ENCODE measurements around the gene PCK1.

The PCK1 gene

DNA sequence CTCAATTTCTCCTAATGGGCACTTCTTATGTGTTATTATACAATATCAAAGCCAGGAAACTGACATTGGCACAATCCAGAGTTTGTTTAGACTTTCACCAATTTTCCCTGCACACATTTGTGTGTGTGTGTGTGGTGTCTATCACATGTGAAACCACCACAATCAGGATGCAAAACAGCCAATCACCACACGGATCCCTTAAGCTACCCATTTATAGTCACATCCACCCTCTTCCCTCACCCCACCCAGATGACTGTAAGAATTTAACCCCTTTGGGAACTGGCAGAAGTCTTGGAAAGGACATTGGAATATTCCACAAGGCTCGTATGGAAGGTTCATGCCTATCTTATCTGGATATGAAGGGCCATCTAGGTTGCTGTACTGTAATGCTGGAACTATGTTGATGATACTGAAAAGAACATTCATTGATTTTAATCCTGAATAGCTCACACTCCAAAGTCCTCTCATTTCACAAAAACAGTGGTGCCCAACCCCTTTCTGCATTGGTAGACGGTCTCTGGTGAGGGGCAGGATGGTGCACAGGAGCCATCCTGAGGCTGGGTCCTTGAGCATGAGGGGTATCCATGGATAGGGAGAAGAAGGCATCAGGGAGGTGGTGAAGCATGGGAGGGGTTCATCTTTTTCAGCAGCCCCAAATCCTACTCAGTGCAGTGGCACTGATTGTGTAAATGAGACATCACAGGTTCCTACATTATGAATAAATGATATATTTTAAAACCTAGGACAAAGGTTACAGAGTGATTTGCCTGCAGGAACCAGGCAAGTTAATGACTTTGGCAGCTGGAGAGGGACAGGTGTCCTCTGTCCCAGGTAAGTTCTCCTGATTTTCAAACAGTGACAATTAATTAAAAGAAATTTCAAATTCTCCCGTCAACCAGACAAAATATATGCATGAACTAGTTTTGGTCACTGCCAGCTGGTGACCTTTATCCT is 23.9 kb upstream of the PCK1 start:
- TF ChIP-seq, protein P1, sequence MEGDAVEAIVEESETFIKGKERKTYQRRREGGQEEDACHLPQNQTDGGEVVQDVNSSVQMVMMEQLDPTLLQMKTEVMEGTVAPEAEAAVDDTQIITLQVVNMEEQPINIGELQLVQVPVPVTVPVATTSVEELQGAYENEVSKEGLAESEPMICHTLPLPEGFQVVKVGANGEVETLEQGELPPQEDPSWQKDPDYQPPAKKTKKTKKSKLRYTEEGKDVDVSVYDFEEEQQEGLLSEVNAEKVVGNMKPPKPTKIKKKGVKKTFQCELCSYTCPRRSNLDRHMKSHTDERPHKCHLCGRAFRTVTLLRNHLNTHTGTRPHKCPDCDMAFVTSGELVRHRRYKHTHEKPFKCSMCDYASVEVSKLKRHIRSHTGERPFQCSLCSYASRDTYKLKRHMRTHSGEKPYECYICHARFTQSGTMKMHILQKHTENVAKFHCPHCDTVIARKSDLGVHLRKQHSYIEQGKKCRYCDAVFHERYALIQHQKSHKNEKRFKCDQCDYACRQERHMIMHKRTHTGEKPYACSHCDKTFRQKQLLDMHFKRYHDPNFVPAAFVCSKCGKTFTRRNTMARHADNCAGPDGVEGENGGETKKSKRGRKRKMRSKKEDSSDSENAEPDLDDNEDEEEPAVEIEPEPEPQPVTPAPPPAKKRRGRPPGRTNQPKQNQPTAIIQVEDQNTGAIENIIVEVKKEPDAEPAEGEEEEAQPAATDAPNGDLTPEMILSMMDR (IDR thresholded peaks at IDR 0.05; ENCODE audit: extremely low read depth, missing control alignments) = no peak
- no peak for DNase-seq (ENCODE audit: low spot score)

- DNase-seq (ENCODE audit: low spot score) = no peak
- TF ChIP-seq, protein P1 (IDR thresholded peaks at IDR 0.05; ENCODE audit: extremely low read depth, missing control alignments) = no peak
Observed at GRCh38 chr20:57537822-57538221, 23.1 kb upstream of the PCK1 start.

- TF ChIP-seq, protein P1 (IDR thresholded peaks at IDR 0.05; ENCODE audit: extremely low read depth, missing control alignments) = no peak
- no peak for DNase-seq (ENCODE audit: low spot score)
Observed at GRCh38 chr20:57539889-57540288, 21.0 kb upstream of the PCK1 start.

DNA sequence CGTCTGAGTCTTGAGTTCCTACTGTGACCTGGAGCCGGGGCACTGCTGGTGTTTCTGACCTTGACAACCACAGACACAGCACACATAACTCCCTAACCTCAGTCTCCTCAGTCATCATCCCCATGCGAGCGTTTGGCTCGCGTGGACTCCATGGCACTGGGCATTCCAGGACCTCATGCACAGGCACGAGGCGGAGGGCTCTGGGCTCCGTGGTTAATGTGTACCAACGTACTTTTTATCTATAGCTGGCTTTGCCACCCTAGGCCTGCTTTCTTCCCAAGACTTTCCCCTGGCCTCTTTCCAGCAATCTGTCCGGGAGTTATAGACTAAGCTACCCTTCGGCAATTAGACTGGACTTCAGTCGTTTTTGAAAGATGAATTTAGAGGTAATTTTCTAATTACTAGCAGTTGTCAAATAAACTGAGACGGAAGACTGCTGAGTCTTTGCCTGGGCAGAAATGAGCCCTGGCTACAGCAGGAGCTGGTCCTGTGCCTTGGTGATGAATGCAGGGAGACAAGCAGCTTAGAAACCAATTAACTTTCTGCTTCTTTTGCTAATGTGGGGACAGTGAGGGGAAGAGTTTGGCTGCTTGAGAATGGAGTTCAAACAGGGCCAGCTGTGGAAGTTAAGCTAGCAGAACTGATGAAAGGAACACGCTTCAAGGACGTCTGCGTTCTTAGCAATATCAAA is 19.9 kb upstream of the PCK1 start:
- TF ChIP-seq, protein P1 (IDR thresholded peaks at IDR 0.05; ENCODE audit: extremely low read depth, missing control alignments) = no peak
- no peak for DNase-seq (ENCODE audit: low spot score)

DNA sequence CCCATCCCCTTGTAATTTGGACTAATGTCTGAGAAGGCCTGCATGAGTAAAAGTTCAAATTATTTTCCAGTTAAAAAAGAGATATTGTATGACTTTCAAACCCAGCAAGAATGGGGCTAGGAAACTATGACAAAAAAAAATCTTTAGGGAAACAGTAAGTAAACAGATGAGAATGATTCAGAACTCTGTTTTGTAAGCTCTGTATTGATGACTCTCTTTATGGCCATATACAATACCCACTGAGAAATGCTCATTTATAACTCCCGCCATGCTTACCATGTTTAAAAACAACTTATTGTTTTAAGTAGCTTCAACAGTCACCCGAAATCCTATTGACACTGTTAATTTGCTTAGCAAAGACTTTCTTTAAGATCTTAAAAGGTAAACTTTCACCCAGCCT is 17.2 kb upstream of the PCK1 start:
- no peak for DNase-seq (ENCODE audit: low spot score)
- TF ChIP-seq, protein P1 (IDR thresholded peaks at IDR 0.05; ENCODE audit: extremely low read depth, missing control alignments) = no peak

DNA sequence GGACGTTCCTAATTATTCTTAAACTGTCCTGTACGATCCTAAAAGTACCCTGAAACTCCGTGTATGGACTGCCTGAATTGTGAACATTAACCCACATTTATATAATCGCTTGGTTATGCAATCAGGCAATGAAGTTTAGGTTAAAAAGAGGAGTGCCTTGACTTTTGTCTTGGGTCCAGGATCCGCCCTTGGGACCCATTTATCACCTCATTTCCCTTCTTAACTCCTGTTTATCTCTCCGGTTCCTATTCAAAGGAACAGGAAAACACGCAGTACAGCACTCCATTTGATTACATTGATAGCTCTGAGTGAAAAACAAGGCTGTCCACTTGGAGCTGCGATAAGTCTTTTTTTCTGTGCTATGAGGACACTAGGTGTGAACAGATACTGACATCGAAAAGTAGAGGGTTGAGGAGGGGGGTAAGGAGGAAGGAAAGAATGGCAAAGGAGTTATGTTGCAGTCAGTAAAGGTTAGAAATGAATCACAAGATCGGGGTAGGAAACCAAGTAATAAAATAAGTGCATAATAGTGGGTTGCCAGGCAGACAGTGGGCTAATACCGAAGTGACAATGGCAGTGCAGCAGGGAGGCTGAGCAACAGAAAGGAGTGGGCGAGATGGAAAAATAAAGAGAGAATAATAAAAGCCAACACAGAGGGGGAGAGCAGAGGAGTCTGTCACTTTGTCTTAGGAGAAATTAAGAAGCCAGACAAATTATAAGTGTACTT is 15.9 kb upstream of the PCK1 start:
- no peak for DNase-seq (ENCODE audit: low spot score)
- TF ChIP-seq, protein P1 (IDR thresholded peaks at IDR 0.05; ENCODE audit: extremely low read depth, missing control alignments) = no peak

Measured in GM20000 (cell line).